RKO (cell line): ENCODE results near the gene FHL3.

Experiments used
- DNase-seq: peaks from one replicate; pipeline ENCODE4 v3.0.0-alpha.2; 2016; ENCODE audit warnings: low spot score

FHL3 gene, protein sequence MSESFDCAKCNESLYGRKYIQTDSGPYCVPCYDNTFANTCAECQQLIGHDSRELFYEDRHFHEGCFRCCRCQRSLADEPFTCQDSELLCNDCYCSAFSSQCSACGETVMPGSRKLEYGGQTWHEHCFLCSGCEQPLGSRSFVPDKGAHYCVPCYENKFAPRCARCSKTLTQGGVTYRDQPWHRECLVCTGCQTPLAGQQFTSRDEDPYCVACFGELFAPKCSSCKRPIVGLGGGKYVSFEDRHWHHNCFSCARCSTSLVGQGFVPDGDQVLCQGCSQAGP

DNA sequence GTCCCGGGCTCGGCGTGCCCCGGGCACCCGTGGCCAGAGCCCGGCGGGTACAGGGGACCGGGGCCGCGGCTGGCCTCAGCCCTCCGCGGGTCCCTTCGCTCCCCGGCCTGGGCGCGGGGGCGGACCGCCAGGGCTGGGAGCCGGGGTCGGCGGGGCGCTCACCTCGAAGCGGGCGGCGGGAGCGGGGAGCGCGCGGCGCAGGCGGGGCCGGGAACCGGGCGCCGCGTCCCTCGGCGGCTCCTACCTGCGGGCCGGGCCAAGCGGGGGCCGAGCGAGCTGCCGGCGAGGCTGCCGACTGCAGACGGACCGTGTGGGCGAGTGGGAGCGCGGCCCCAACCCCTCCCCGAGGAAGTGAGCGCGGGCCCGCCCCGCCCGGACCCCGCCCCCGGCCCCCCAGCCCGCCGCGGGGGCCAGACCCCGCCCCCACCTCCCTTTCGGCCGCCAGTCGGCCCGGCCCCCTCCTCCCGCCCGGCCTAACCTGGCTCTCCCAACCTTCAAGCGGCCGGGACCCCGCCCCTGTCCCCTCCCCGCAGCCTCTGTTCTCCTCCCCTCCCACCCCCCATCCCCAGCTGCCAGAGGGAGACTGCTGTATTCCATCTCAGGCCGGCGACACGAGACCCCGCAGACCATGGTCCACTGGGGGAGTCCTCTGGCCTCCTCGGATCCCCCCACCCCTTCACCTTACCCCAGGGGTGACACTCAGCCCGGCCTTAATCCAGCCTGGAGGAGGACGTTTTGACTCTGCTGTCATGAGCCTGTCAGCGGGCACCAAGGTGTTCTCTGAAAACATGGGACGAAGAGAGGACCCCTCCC lies at the start of gene FHL3:
FHL3 (minus strand) TSS at position 320 of the 813 bp plus-strand sequence. CDS start 6,102 bp downstream, outside the sequence.
- DNase-seq: peak; percentile 55

DNA sequence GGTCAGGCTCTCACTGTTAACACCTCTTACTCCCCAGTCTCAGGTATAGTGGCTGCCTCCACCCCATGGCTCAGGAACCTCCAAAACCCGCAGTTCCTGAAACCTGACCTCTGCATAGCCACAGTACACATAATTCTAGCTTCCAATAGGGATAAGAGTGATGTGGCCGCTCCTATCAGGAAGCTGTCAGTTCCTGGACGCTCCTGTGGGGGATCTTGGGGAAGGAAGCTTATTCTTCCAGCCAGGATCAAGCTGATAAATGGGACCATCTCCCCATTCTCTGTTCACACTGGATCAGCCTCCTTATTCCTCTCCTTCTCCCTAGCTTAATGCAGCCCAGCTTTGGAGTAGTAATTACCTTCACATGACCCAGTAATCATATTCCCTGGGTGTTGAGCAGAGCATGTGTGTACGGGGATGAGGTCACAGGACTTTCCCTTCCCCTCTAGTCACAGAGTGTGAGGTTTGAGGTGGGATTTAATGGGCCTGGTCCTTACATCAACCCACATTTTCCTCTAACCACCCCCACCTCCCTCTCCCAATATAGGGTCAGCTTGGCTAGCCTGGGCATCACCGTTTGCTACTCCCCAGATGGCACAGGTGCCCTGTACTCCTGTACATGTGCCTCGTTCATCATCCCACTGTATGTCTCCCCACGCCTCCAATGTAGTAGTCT lies 48.2 kb upstream of the FHL3 start:
- DNase-seq: no peak

DNA sequence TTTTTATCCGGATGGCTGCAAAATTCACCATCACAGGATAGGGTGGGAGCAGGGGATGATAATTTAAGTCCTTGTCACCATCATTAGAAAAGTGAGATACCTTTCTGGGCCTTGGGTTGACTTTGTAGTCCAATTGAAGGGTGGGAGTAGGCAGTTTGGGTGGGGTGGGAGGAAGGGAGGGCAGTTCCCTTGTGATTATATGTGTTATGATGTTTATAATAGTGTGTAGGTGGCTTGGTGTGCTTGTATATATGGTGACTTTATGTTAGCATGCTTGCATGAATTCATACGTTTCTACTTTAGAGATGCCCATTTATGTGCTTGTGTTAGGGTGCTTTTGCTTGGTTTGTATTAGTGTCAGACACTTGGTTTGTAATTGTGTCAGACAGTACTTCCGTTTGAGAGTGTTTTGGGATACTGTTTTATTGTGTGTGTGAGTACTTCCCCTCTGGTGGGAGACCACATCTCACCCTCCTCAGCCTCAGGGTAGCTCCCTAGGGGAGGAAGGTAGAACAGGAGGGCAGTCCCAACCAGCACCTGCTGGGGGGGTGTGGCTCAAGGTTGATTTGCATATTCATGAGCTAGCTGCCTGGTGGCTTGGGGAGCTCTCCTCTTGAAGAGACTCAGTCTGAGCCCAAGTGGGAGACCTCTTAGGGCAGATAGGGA lies 47.6 kb upstream of the FHL3 start:
- no peak for DNase-seq

DNA sequence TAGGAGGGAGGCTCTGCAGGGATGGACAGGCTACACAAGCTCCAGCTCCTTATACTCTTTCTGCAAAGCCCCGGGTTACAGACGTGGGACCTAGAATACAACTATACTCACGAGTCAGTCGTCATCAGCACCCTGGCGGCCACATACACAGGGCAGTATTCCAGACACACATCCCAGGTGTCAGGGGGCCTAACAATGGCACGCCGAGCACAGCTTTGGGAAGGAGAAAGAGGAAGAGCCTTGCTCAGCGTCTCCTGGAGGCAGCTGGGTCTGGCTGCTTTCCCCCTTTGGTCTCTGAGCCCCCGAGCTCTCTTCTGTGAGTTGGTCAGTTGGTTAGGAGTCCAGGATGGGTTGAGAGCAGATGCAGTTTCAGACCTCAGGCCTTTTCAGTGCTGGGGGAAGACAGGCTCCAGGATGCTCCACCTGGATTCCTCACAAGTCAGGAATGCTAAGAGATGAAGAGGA lies 45.8 kb upstream of the FHL3 start:
- no peak for DNase-seq

DNA sequence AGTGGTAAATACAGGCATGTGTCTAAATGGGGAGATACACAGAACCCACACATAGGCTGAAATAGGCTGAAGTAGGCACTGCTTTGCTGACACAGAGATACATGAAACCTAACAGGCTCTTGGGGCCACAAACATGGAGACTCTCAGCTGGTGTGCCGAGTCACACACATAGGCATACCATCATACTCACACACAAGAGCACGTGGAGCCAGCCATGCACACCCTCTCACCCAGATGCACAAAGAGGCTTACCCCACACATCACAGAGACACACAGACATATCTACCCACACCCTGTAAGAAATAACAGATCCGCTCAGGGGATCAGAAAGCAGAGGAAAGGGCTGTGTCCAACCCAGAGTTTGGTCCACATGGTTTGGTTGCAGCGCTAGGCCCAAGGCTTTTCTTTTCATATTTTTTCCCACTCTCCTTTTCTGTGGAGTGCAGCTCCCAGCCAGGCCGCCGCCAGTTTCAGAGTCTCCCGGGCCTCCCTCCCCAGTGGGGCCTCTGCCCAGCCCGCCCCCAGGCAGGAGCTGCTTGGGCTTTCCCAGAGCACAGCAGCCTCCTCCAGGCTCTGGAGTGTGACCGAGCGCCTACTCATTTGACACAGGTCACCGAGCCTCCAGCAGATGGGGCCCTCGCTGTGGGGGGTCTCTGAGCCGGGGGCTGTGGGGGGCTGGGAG lies 45.2 kb upstream of the FHL3 start:
- no peak for DNase-seq

DNA sequence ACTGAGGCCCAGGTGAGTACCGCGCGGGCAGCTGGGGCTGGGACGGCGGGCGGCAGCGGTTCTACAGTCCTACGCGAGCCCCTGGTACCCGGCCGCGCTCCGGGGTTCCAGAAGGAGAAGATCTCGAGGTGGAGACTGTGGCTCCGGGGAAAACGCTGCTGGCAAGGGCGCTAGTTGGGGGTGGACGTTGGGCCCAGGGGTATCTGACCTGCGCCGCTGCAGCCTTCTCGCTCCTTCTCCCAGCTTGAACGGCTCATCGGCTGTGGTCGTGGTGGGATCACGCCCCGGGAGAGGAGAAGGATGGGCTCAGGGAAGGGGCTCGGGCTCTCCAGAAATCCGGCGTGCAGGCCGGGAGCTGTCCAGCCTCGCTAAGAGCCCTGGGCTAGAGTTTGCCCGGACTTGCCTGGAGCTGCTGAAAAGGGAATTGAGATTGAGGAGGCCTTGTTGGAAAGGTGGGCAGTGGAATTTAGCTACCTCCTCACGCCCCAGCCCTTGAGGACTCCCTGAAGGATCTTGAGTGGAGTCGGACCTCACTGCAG lies 42.4 kb upstream of the FHL3 start:
- DNase-seq: no peak

DNA sequence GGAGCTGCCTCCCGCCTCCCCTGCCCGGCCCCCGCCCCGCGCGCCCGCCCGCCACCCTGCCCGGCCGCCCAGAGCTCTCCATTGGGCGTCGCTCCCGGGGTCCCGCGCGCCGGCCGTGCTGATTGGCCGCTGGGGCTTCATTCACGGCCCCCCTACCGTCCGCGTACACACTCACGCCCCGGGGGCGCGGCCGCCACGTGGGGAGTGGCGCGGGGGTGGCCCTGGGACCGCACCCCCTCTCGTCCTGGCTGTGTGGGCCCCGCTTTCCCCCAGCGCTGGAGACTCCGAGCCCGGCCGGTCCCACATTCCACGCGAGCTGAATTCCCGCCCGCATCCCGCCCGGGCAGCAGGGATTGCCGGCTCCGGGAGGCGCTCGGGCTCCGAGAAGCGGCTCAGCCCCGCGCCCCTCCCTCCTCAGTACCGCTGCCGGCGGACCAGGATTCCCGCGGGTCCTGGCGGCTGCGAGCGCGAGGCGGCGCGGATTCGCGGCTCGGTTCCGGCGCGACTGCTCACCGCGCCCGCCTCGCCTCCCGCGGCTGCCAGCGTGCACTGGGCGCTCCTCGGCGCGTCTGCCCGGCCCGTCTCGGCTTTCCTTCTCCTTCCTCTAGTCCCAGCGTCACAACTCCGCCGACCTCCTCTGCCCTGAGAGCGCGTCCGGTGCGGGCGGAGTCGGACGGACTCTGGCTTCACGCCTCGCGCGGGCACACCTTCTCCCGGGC lies 41.7 kb upstream of the FHL3 start:
- DNase-seq: no peak

DNA sequence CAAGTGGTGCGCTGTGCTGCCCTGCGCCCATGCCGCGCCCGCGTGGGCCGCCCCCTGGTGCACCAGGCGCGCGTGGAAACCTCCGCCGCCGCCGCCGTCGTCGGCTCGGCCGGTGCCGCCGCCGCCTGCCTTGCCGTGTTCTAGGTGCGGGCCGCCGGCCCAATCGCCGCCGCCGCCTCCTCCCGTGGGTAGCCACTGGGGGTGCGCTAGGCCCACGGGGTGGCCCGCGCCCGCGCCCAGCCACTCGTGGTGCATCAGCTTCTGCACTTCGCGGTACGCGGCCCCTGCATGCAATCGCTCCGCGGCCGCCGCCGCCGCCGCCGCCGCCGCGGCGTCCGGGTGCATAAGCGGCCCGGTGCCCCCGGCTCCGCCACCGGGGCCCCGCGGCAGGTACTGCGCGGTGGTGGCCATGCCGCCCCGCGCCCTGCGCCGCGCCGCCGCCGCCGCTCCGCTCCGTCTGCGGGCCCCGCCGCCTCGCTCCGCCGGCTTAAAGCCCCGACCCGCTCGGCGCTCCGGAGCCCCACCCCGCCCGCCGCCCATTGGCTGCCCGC lies 41.1 kb upstream of the FHL3 start, which contains the start of gene POU3F1:
POU3F1 (minus strand) TSS at position 461 of the 551 bp plus-strand sequence; CDS start at position 411, 50 bp downstream.
- DNase-seq: no peak

DNA sequence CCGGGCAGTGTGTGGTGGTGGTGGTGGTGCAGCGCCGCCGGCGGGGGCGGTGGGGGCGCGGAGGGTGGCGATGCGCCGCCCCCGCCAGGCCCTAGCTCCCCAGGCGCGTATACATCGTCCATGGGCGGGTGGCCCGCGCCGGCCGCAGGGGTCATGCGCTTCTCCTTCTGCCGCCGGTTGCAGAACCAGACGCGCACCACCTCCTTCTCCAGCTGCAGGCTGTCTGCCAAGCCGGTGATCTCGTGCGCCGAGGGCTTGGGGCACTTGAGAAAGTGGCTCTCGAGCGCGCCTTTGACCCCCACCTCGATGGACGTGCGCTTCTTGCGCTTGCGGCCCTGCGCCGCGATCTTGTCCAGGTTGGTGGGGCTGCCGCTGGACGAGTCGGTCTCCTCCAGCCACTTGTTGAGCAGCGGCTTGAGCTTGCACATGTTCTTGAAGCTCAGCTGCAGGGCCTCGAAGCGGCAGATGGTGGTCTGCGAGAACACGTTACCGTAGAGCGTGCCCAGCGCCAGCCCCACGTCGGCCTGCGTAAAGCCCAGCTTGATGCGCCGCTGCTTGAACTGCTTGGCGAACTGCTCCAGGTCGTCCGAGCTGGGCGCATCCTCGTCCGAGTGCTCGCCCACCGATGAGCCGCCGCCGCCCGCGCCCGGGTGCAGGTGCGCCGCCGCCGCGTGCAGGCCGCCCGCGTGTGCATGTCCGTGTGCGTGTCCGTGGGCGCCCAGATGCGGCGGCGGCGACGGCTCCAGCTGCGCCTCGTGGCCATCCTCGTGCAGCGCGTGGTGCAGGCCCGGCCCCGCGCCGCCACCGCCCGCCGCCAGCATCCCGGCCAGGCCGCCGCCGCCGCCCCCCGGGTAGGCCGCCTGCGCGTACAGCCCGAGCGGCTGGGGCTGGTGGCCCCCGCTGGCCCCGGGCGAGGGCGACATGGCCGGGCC lies 40.4 kb upstream of the FHL3 start:
- no peak for DNase-seq

DNA sequence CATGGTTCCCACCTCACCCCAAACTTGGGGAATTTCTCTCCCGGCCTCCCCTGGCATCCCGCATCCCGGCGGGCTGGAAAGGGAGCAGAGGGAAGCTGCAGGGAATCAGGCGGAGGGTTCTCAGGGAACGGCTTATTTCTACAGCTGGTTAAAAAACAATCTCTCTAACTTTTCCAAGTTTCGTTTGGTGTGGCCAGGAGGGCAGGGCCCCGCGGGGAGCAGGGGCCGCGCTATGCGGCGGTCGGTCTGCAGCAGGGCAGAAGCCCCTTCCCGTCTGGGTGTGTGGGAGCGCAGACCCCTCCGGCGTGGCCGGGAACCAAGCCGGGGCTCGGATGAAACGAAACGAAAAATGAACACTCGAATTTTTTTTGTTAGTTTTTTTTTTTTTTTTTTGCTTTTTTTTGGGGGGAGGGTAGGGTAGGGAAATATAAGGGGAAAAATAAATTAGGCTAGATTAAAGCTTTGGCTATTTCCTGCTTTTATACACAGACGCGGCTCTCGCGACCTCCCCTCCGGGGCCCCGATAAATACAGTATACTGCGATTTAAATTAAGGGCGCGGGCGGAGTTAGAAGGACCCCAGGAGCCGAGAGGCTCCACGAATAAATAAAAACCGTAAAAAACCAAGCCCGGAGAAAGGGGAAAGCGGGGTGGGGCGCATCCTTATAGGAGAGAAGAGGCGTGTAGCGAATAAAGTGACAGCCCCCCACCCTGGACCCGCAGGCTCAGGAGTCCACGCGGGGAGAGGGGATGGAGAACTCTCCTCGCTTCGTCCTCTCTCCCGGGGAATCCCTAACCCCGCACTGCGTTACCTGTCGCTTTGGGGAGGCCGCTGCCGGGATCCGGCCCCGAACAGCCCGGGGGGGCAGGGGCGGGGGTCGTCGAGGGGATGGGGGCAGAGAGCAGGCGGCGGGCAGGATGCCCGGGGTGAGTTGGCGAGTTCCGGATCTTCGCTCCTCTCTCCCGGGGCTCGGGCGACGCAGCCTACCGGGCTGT lies 39.2 kb upstream of the FHL3 start:
- no peak for DNase-seq

DNA sequence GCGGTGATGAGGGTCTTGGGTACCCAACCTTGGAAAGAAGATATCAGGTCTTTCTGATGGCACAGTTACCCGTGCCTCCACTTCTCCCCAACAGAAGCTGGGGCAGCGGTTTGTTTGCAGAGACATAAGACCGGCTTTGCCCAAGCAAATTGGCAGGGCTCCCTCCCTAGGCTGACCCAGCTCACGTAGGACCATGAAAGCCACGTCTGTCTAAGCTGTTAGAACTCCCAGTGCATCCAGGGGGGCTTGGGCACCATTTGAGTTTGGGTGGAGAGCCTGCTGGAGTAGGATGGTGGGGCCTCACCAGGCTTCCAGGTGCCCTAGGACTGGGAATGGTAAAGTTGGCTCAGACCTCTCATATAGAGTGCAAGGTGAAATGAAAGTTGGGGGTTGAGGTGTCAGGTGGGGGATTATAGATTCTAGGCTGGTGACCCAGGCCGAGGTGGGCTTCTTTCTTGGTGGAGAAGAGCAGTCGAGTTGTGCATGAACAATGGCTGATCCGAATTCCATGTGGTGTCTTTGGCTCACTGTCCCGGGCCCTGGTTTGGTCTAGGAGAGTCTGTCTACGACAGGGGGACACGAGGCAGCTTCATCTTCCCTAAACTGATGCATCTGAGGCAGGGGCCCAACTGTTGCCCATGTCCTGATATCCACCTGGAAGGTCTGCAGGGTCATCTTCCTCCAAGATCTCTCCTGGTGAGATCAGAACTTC lies 37.9 kb upstream of the FHL3 start:
- DNase-seq: no peak

DNA sequence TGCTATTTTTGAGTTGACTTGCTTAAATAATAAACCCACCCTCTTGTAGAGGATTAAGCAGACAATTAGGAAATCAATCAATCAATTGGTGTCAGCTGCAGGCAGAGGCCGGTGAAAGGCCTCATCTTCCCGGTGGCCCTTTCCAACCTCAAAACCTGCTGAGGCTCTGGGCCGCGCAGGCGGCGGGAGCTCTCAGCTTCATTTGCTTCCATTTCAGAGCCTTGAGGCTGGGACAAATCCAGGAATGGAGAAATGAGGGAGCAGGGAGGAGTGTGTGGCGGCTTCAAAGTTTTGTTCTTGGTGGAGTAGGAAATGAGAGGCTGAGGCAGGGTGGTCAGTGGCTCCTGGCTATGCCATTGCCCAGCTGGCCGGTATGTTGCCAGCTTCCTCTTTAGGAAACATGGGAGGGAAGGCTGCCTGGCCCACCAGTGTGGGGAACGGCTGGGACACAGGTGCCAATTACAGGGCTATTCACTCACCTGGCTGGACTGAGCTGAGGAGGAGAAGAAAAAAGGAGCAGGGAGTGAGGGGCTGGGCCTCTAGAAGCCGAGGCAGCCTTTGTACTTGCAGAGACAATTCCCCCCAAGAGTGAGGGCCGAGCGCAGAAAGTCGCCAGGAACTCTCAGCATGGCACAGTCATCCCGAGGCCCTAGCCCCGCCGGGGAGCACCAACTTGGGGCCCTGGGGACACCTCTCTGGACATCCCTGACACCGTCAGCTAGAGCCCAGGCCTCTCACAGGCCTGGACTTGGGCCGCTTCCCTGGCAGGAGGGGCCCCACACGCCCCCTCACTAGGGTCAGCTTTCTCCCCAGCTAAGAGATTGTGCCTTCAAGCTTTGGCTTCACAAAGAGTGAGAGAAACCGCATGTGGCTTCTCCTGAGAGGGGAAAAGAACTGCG lies 36.9 kb upstream of the FHL3 start:
- DNase-seq: no peak

DNA sequence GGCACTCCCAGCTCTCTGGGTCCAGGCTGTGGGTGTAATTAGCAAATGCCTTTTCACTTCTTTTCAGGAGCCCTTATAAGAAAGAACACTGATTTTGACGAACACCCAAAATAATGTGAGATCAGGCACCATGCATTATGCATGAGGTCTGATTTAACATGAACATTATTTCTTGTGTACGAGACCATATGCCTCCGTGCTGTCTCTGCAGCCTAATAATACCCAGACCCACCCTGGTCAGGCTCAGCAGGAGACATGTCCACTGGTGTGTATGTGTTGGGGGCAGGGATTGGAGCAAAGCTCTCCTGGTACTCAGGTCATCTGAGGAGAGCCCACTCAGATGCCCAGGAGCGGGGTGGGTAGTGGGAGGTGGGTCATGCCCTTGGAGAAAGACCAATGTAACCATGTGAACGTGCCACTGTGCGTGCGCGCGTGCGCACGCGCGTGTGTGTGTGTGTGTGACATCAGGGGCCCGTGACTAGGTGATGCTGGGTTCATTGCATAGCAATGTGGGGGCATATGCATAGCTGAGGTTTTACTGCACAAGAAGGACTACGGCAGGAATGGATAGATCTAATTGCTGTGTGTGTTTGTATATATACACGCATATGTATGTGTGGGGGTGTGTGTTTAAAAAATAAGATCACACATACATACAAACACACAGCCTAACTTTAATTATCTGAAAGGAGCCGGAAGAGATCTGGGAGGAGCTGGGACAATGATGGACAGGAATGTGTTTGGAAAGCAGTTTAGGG lies 34.2 kb upstream of the FHL3 start:
- no peak for DNase-seq

DNA sequence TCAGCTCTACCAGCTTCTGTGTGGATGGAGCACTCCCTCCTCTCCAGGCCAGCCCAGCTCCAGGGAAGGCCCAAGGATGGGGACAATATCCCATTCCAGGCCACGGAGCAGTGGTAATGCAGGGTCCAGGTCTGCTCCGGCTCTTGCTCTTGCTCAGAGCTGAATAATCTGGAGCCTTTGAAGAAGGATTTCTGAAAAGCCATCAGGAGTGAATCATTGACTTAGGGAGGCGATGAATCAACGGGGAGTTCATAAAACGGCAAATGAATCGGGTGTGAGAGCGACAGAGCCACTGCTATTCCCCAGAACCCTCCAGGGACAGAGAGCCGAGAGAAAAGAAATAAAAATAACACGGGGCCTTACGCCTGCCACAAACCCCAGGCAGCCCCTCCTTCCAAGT lies 33.5 kb upstream of the FHL3 start:
- peak; percentile 81 for DNase-seq

DNA sequence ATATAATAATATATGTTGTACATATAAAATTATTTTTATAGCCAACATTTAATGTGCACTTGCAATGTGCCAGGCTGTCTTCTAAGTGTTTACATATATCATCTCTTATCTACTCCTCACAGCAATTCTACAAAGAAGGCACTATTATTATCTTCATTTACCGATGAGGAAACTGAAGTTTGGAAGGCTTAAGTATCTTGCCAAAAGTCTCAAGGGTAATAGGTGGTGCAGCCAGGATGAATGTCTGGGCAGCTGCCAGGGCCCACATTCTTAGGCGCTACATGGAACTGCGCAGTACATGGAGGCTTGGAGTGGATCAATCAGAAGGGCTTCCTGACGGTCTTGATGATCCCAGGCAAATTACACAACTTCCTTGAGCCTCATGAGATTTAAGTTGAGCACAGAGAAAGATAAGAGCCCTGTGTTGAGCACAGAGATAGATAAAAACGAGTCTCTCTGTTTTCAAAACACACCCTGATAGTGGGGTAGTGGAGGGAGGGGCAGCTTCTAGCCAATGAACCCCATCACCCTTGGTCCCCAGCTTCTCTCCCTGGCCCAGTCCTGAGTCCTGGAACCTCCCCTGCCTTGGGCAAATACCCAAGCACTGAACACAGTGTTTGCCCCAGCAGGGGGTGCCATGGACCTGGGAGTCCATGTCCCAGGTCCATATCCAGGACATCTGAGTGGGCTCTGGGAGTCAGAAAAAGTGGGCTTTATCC lies 32.1 kb upstream of the FHL3 start:
- no peak for DNase-seq
